NB4 (cell line): ENCODE results near the gene OVAAL.

Experiments used
- CTCF ChIP-seq: IDR thresholded peaks from one replicate; pipeline ENCODE4 v1.5.1; 2012; ENCODE audit warnings: low read depth, low read length
- POLR2A ChIP-seq: IDR thresholded peaks from 2 replicates; pipeline ENCODE4 v1.6.1; 2011; ENCODE audit warnings: mild to moderate bottlenecking; ENCODE audit not compliant: insufficient read length; ENCODE audit errors: extremely low read depth

DNA sequence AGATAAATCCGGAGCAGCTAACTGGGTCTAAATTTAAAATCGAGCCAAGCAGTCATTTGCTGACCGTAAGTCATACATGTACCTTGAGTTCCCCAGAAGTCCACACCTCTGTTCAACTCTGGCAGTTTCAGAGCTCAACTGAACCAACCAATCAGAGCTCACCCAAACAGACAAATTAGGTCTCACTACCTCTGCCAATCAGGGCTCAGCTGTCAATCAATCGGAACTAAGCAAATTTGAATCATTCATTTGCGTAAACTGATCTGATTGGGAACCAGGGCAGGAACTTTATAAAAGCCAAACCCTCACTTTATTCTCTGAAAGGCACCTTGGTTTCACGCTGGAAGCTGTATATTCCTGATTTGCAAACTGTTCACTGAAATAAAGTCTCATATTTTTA, 45.2 kb upstream of the OVAAL start:
- TF ChIP-seq CTCF (no peak), POLR2A (no peak)
